ENCODE data around the gene XAGE2.
"Not testable (repeated sequence)": the region's sequence is repeated elsewhere in the genome, so short reads cannot be mapped to it uniquely, and the experiment has no call there.

The XAGE2 gene

GRCh38 chrX:52368368-52369055, at the start of gene XAGE2:
TSS of gene XAGE2 (plus strand) at chrX:52369021. CDS start at chrX:52370015, 994 bp downstream.
- Histone ChIP-seq H3K4me3 (ENCODE audit: low read depth, low read length) (no peak within 1 kb of the TSS), H3K27ac (no peak within 1 kb of the TSS), H3K27me3 (replicated peaks) (no peaks in the 10 kb centered on the region), H3K36me3 (replicated peaks) (no peaks in the 10 kb centered on the region)
- DNase-seq: no peak
- TF ChIP-seq CTCF (IDR thresholded peaks at IDR 0.05; ENCODE audit: low read depth, low read length, missing control alignments): no peak
- in situ Hi-C loops (cut with HindIII; ENCODE audit: low pct_ligation_motif_present, low sequenced_read_pairs): no loop called here

- no peaks in the 10 kb centered on the region for H3K36me3 ChIP-seq (replicated peaks)
- in situ Hi-C loops (cut with HindIII; ENCODE audit: low pct_ligation_motif_present, low sequenced_read_pairs): no loop called here
- no peaks in the 10 kb centered on the region for H3K27me3 ChIP-seq (replicated peaks)
- DNase-seq: no peak
- H3K4me3 ChIP-seq (ENCODE audit: low read depth, low read length): no peak overlapping the region
- no peak for TF ChIP-seq CTCF (IDR thresholded peaks at IDR 0.05; ENCODE audit: low read depth, low read length, missing control alignments)
- H3K27ac ChIP-seq: no peak overlapping the region
These were observed 31.4 kb upstream of the XAGE2 start for GRCh38 chrX:52337410-52337809.

- Histone ChIP-seq H3K36me3 (replicated peaks) (no peaks in the 10 kb centered on the region), H3K27me3 (replicated peaks) (no peaks in the 10 kb centered on the region), H3K27ac (no peak overlapping the region), H3K4me3 (ENCODE audit: low read depth, low read length) (no peak overlapping the region)
- in situ Hi-C loops (cut with HindIII; ENCODE audit: low pct_ligation_motif_present, low sequenced_read_pairs): no loop called here
- no peak for DNase-seq
- no peak for TF ChIP-seq CTCF (IDR thresholded peaks at IDR 0.05; ENCODE audit: low read depth, low read length, missing control alignments)
These were observed 27.3 kb upstream of the XAGE2 start for GRCh38 chrX:52341493-52341892.

GRCh38 chrX:52343131-52343530, 25.7 kb upstream of the XAGE2 start:
- H3K36me3 ChIP-seq (replicated peaks); DNase-seq; H3K4me3 ChIP-seq (ENCODE audit: low read depth, low read length); H3K27ac ChIP-seq; in situ Hi-C loops (cut with HindIII; ENCODE audit: low pct_ligation_motif_present, low sequenced_read_pairs); H3K27me3 ChIP-seq (replicated peaks): not testable (repeated sequence)

GRCh38 chrX:52345402-52345801, 23.4 kb upstream of the XAGE2 start:
- H3K36me3 ChIP-seq (replicated peaks); H3K4me3 ChIP-seq (ENCODE audit: low read depth, low read length); H3K27me3 ChIP-seq (replicated peaks); H3K27ac ChIP-seq; in situ Hi-C loops (cut with HindIII; ENCODE audit: low pct_ligation_motif_present, low sequenced_read_pairs): not testable (repeated sequence)
- peak; percentile 68 for TF ChIP-seq CTCF (IDR thresholded peaks at IDR 0.05; ENCODE audit: low read depth, low read length, missing control alignments)
- peak; percentile 58 for DNase-seq

GRCh38 chrX:52346174-52347165, 22.4 kb upstream of the XAGE2 start:
- H3K4me3 ChIP-seq (ENCODE audit: low read depth, low read length): no peak overlapping the region
- H3K36me3 ChIP-seq (replicated peaks): no peaks in the 10 kb centered on the region
- in situ Hi-C loops (cut with HindIII; ENCODE audit: low pct_ligation_motif_present, low sequenced_read_pairs): no loop called here
- no peak for TF ChIP-seq CTCF (IDR thresholded peaks at IDR 0.05; ENCODE audit: low read depth, low read length, missing control alignments)
- peak; percentile 7 for DNase-seq
- H3K27ac ChIP-seq: no peak overlapping the region
- no peaks in the 10 kb centered on the region for H3K27me3 ChIP-seq (replicated peaks)
